Fibroblast of skin of left quadriceps (primary cell): ENCODE data around the gene DSP.
A peak's percentile ranks its signal among the peaks of the same experiment; 100 is the strongest.

ENCODE experiments used
- DNase-seq, 2 experiments: peaks; one replicate each; pipeline ENCODE4 v3.0.0-alpha.2; 2013; ENCODE audit warnings: low read depth in 2 of 2

Gene DSP

GRCh38 chr6:7534192-7534591 is 7.3 kb upstream of the DSP start:
- DNase-seq = no peak

- peak; percentile 37 for DNase-seq
These were observed 6.0 kb upstream of the DSP start for GRCh38 chr6:7535498-7535897.

- DNase-seq = no peak
These were observed 3.8 kb upstream of the DSP start for GRCh38 chr6:7537565-7538174.

GRCh38 chr6:7538484-7538883 is 3.0 kb upstream of the DSP start:
- no peak for DNase-seq

GRCh38 chr6:7540595-7540994 is 876 bp upstream of the DSP start:
- no peak for DNase-seq

- no peak for DNase-seq
These were observed 798 bp downstream of the DSP start for GRCh38 chr6:7542065-7542873.

- no peak for DNase-seq
These were observed 1.6 kb downstream of the DSP start for GRCh38 chr6:7542874-7543624.

- no peak for DNase-seq
These were observed 2.4 kb downstream of the DSP start for GRCh38 chr6:7543789-7544424.

GRCh38 chr6:7544597-7544996 is 3.1 kb downstream of the DSP start:
- DNase-seq = no peak

GRCh38 chr6:7545316-7546019 is 4.0 kb downstream of the DSP start:
- DNase-seq = no peak

- DNase-seq = no peak
These were observed 4.5 kb downstream of the DSP start for GRCh38 chr6:7546020-7546369.

- no peak for DNase-seq
These were observed 4.9 kb downstream of the DSP start for GRCh38 chr6:7546383-7546782.

- no peak for DNase-seq
These were observed 5.4 kb downstream of the DSP start for GRCh38 chr6:7546896-7547295.

GRCh38 chr6:7547315-7547714 is 5.8 kb downstream of the DSP start:
- DNase-seq = no peak

GRCh38 chr6:7550433-7550801 is 8.9 kb downstream of the DSP start:
- no peak for DNase-seq

- DNase-seq = no peak
These were observed 13.2 kb downstream of the DSP start for GRCh38 chr6:7554533-7555275.

- no peak for DNase-seq
These were observed 14.2 kb downstream of the DSP start for GRCh38 chr6:7555671-7556070.

GRCh38 chr6:7556394-7557106 is 15.1 kb downstream of the DSP start:
- DNase-seq = no peak

- no peak for DNase-seq
These were observed 16.2 kb downstream of the DSP start for GRCh38 chr6:7557652-7558051.

GRCh38 chr6:7558781-7559180 is 17.3 kb downstream of the DSP start:
- no peak for DNase-seq

- DNase-seq = no peak
These were observed 17.7 kb downstream of the DSP start for GRCh38 chr6:7559196-7559595.
